Activated B cell treated with CpG ODN at 0.5 μM for 24 hours (primary cell): Measurements from ENCODE around the gene MYO18B. TPM values are rescaled to one million over a fixed set of nuclear protein-coding genes. Genes with fewer than 3 reads are reported as not detected.

Experiments
- ATAC-seq: fragments of 200-7000 bp; cut with Tn5 transposase; one replicate; pipeline ENCODE4 v1.10.0; 2021; ENCODE audit warnings: low read depth, mild to moderate bottlenecking, moderate library complexity
- CTCF ChIA-PET: fragments of 350-600 bp; sonication (Branson Sonifier 250); formaldehyde crosslinking; loops from one replicate; lab custom pipeline; 2021; ENCODE audit warnings: antibody characterized with exemption; lab: Charles Lee
- POLR2A ChIA-PET: fragments of 350-600 bp; sonication (Branson Sonifier 250); formaldehyde crosslinking; loops from one replicate; lab custom pipeline; 2021; ENCODE audit warnings: antibody characterized with exemption; lab: Charles Lee
- DNase-seq: peaks from one replicate; pipeline ENCODE4 v3.0.0; 2022
- H3K27ac Mint-ChIP-seq: one replicate; pipeline ENCODE4 v1.8.0; 2020; ENCODE audit warnings: mixed read lengths
- H3K27me3 Mint-ChIP-seq: one replicate; pipeline ENCODE4 v1.8.0; 2021; ENCODE audit warnings: mixed read lengths
- H3K36me3 Mint-ChIP-seq: one replicate; pipeline ENCODE4 v1.8.0; 2021; ENCODE audit warnings: low read depth, mixed read lengths
- H3K4me1 Mint-ChIP-seq: one replicate; pipeline ENCODE4 v1.8.0; 2021; ENCODE audit warnings: mixed read lengths
- H3K4me3 Mint-ChIP-seq: one replicate; pipeline ENCODE4 v1.8.0; 2020; ENCODE audit warnings: mild to moderate bottlenecking, mixed read lengths
- H3K9me3 Mint-ChIP-seq: one replicate; pipeline ENCODE4 v1.8.0; 2020; ENCODE audit warnings: mixed read lengths
- intact Hi-C: fragments of 100-400 bp; cut with micrococcal nuclease; formaldehyde crosslinking; loops from one replicate; pipeline ENCODE4 v1.15.1; 2024
- total RNA-seq: library from RNA; stranded (reverse); gene quantifications from 2 replicates; pipeline ENCODE4 v1.2.3, GENCODE V29; 2022
- TF ChIP-seq, protein P1 (sequence below): fragments of 200-600 bp; IDR thresholded peaks from one replicate; pipeline ENCODE4 v1.8.0; 2022; ENCODE audit warnings: antibody characterized with exemption, mild to moderate bottlenecking

MYO18B gene
- total RNA-seq, 1 donor from 2014 or later = 0.27 TPM

- ATAC-seq (no peak), DNase-seq (no peak)
- TF ChIP-seq, protein P1, sequence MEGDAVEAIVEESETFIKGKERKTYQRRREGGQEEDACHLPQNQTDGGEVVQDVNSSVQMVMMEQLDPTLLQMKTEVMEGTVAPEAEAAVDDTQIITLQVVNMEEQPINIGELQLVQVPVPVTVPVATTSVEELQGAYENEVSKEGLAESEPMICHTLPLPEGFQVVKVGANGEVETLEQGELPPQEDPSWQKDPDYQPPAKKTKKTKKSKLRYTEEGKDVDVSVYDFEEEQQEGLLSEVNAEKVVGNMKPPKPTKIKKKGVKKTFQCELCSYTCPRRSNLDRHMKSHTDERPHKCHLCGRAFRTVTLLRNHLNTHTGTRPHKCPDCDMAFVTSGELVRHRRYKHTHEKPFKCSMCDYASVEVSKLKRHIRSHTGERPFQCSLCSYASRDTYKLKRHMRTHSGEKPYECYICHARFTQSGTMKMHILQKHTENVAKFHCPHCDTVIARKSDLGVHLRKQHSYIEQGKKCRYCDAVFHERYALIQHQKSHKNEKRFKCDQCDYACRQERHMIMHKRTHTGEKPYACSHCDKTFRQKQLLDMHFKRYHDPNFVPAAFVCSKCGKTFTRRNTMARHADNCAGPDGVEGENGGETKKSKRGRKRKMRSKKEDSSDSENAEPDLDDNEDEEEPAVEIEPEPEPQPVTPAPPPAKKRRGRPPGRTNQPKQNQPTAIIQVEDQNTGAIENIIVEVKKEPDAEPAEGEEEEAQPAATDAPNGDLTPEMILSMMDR = no peak
- Mint-ChIP-seq H3K27me3 (peaks cover 4% of the 10 kb centered on the region), H3K36me3 (no peaks in the 10 kb centered on the region), H3K27ac (no peak overlapping the region), H3K4me1 (no peaks in the 10 kb centered on the region), H3K4me3 (no peak overlapping the region), H3K9me3 (no peaks in the 10 kb centered on the region)
- ChIA-PET CTCF (no interaction called here), POLR2A (no interaction called here)
- intact Hi-C loops = no loop called here
These were observed 49.6 kb downstream of the MYO18B start for GRCh38 chr22:25791556-25791955.

GRCh38 chr22:25795478-25795877 lies 53.5 kb downstream of the MYO18B start:
- TF ChIP-seq, protein P1 = no peak
- H3K4me1 Mint-ChIP-seq = no peaks in the 10 kb centered on the region
- DNase-seq (no peak), ATAC-seq (no peak)
- no peaks in the 10 kb centered on the region for H3K36me3 Mint-ChIP-seq
- CTCF ChIA-PET = no interaction called here
- POLR2A ChIA-PET = no interaction called here
- no peak overlapping the region for H3K27ac Mint-ChIP-seq
- H3K9me3 Mint-ChIP-seq = no peaks in the 10 kb centered on the region
- intact Hi-C loops = no loop called here
- H3K4me3 Mint-ChIP-seq = no peak overlapping the region
- H3K27me3 Mint-ChIP-seq = peaks cover 12% of the 10 kb centered on the region

GRCh38 chr22:25797498-25798290 lies 55.7 kb downstream of the MYO18B start:
- ChIA-PET POLR2A (no interaction called here), CTCF (no interaction called here)
- Mint-ChIP-seq H3K4me3 (no peak overlapping the region), H3K36me3 (no peaks in the 10 kb centered on the region), H3K27ac (no peak overlapping the region), H3K27me3 (peaks cover 15% of the 10 kb centered on the region), H3K9me3 (no peaks in the 10 kb centered on the region), H3K4me1 (no peaks in the 10 kb centered on the region)
- intact Hi-C loops = no loop called here
- DNase-seq (no peak), ATAC-seq (no peak)
- TF ChIP-seq, protein P1 = no peak

DNA sequence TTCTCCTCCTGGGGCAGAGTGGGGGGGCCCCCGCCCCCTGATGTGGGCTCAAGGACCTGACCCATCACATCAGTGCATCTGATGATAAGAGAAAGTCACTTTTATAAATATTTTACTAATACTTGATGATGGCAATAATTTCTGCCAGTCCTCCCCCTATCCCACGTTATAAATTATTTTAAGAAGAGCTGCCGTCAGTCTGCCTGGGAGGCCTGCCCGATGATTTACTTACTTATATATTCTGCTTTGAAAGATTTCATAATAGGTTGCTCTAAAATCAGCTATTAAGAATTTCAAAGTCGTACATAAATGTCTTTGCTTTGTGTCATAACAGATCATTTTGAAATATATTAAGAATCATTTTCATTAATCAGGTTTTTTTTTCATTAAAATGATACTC lies 58.8 kb downstream of the MYO18B start:
- CTCF ChIA-PET = no interaction called here
- Mint-ChIP-seq H3K27ac (no peak overlapping the region), H3K4me1 (no peaks in the 10 kb centered on the region), H3K36me3 (no peaks in the 10 kb centered on the region), H3K9me3 (no peaks in the 10 kb centered on the region), H3K4me3 (no peak overlapping the region), H3K27me3 (peaks cover 15% of the 10 kb centered on the region)
- TF ChIP-seq, protein P1 = no peak
- POLR2A ChIA-PET = no interaction called here
- no peak for DNase-seq
- intact Hi-C loops = no loop called here
- ATAC-seq = no peak

GRCh38 chr22:25802018-25802417 lies 60.0 kb downstream of the MYO18B start:
- ChIA-PET CTCF (no interaction called here), POLR2A (no interaction called here)
- H3K27ac Mint-ChIP-seq = no peak overlapping the region
- no peaks in the 10 kb centered on the region for H3K9me3 Mint-ChIP-seq
- DNase-seq (no peak), ATAC-seq (no peak)
- TF ChIP-seq, protein P1 = no peak
- no peaks in the 10 kb centered on the region for H3K36me3 Mint-ChIP-seq
- intact Hi-C loops = no loop called here
- H3K4me1 Mint-ChIP-seq = no peaks in the 10 kb centered on the region
- H3K4me3 Mint-ChIP-seq = no peak overlapping the region
- H3K27me3 Mint-ChIP-seq = peaks cover 17% of the 10 kb centered on the region
